ENCODE data around the gene OR6S1. TPM values are rescaled to one million over a fixed set of nuclear protein-coding genes. Genes with fewer than 3 reads are reported as not detected.

The OR6S1 gene
- total RNA-seq, 1 experiment from 2014 or later = not detected

GRCh38 chr14:20627346-20628027 lies 14.0 kb downstream of the OR6S1 start:
- peak overlapping the region; percentile 22 for H3K4me3 ChIP-seq (ENCODE audit: low read length)
- BruUV-seq (replicated peaks) = no TSS peak

GRCh38 chr14:20626274-20626673 lies 15.2 kb downstream of the OR6S1 start:
- Histone ChIP-seq H3F3A (ENCODE audit: low read length, unreplicated experiment) (no peaks in the 10 kb centered on the region), H4K20me1 (ENCODE audit: low read length) (no peaks in the 10 kb centered on the region), H3K4me2 (ENCODE audit: low read length) (no peak overlapping the region), H3K27me3 (ENCODE audit: low read length) (no peaks in the 10 kb centered on the region), H3K27ac (ENCODE audit: low read length) (no peak overlapping the region), H3K4me3 (ENCODE audit: low read length) (no peak overlapping the region), H3K9me3 (ENCODE audit: low read length) (no peaks in the 10 kb centered on the region), H3K36me3 (ENCODE audit: low read depth, low read length) (no peaks in the 10 kb centered on the region), H3K79me2 (ENCODE audit: low read length) (no peaks in the 10 kb centered on the region), H2AFZ (ENCODE audit: low read length) (no peak overlapping the region), H3K9me2 (replicated peaks; ENCODE audit: low read length) (no peaks in the 10 kb centered on the region), H3K9ac (ENCODE audit: low read length) (no peak overlapping the region), H3K4me1 (ENCODE audit: insufficient read depth, low read length) (peaks cover 14% of the 10 kb centered on the region; the same call in 1 of the 2 replicates)
- no TSS peak for BruUV-seq (replicated peaks)
- TF ChIP-seq EZH2 (IDR thresholded peaks at IDR 0.05; ENCODE audit: low read length, unreplicated experiment) (no peak), EZH2phosphoT487 (IDR thresholded peaks at IDR 0.05; ENCODE audit: borderline replicate concordance, low read length) (no peak), CTCF (conservative IDR thresholded peaks at IDR 0.05; ENCODE audit: low read depth, low read length) (no peak)
- intact Hi-C loops (cut with micrococcal nuclease) = no loop called here
- no peak for DNase-seq
- POLR2A ChIA-PET (ENCODE audit: unreplicated experiment) = no interaction called here
- no peak for ATAC-seq
- CTCF ChIA-PET = no interaction called here

More at GRCh38 chr14:20627346-20628027, 14.0 kb downstream of the OR6S1 start:
- no peaks in the 10 kb centered on the region for H3K9me2 ChIP-seq (replicated peaks; ENCODE audit: low read length)
- no peaks in the 10 kb centered on the region for H4K20me1 ChIP-seq (ENCODE audit: low read length)
- TF ChIP-seq EZH2 (IDR thresholded peaks at IDR 0.05; ENCODE audit: low read length, unreplicated experiment) (no peak), EZH2phosphoT487 (IDR thresholded peaks at IDR 0.05; ENCODE audit: borderline replicate concordance, low read length) (no peak), CTCF (conservative IDR thresholded peaks at IDR 0.05; ENCODE audit: low read depth, low read length) (no peak)
- peaks cover 21% of the 10 kb centered on the region; the same call in 1 of the 2 replicates for H3K4me1 ChIP-seq (ENCODE audit: insufficient read depth, low read length)
- no peaks in the 10 kb centered on the region for H3K27me3 ChIP-seq (ENCODE audit: low read length)
- POLR2A ChIA-PET (ENCODE audit: unreplicated experiment) = no interaction called here
- H3K9ac ChIP-seq (ENCODE audit: low read length) = no peak overlapping the region
- DNase-seq (peak; percentile 46), ATAC-seq (no peak)
- H3F3A ChIP-seq (ENCODE audit: low read length, unreplicated experiment) = no peaks in the 10 kb centered on the region
- H3K4me2 ChIP-seq (ENCODE audit: low read length) = peak overlapping the region; percentile 57
- H3K27ac ChIP-seq (ENCODE audit: low read length) = no peak overlapping the region
- H3K79me2 ChIP-seq (ENCODE audit: low read length) = no peaks in the 10 kb centered on the region
- intact Hi-C loops (cut with micrococcal nuclease) = no loop called here
- 0 out of 2 replicates have a peak overlapping the region, but pooled peaks have one; percentile 12 for H2AFZ ChIP-seq (ENCODE audit: low read length)
- CTCF ChIA-PET = interaction anchor here (0.7 kb wide), 1 partner anchor 17 kb away, joined by 3 read pairs; no protein-coding TSS in a partner anchor
- H3K36me3 ChIP-seq (ENCODE audit: low read depth, low read length) = no peaks in the 10 kb centered on the region
- H3K9me3 ChIP-seq (ENCODE audit: low read length) = no peaks in the 10 kb centered on the region

GRCh38 chr14:20624495-20625070 lies 16.9 kb downstream of the OR6S1 start:
- no peak overlapping the region for H3K4me2 ChIP-seq (ENCODE audit: low read length)
- no peak overlapping the region for H3K9ac ChIP-seq (ENCODE audit: low read length)
- H4K20me1 ChIP-seq (ENCODE audit: low read length) = no peaks in the 10 kb centered on the region
- intact Hi-C loops (cut with micrococcal nuclease) = no loop called here
- H3K27me3 ChIP-seq (ENCODE audit: low read length) = no peaks in the 10 kb centered on the region
- no TSS peak for BruUV-seq (replicated peaks)
- H3K4me1 ChIP-seq (ENCODE audit: insufficient read depth, low read length) = peaks cover 12% of the 10 kb centered on the region; the same call in 1 of the 2 replicates
- CTCF ChIA-PET = no interaction called here
- no peaks in the 10 kb centered on the region for H3K9me3 ChIP-seq (ENCODE audit: low read length)
- POLR2A ChIA-PET (ENCODE audit: unreplicated experiment) = no interaction called here
- H2AFZ ChIP-seq (ENCODE audit: low read length) = no peak overlapping the region
- ATAC-seq (no peak), DNase-seq (no peak)
- no peak overlapping the region for H3K4me3 ChIP-seq (ENCODE audit: low read length)
- no peak overlapping the region for H3K27ac ChIP-seq (ENCODE audit: low read length)
- TF ChIP-seq EZH2 (IDR thresholded peaks at IDR 0.05; ENCODE audit: low read length, unreplicated experiment) (no peak), EZH2phosphoT487 (IDR thresholded peaks at IDR 0.05; ENCODE audit: borderline replicate concordance, low read length) (no peak), CTCF (conservative IDR thresholded peaks at IDR 0.05; ENCODE audit: low read depth, low read length) (no peak)
- no peaks in the 10 kb centered on the region for H3K9me2 ChIP-seq (replicated peaks; ENCODE audit: low read length)
- no peaks in the 10 kb centered on the region for H3F3A ChIP-seq (ENCODE audit: low read length, unreplicated experiment)
- no peaks in the 10 kb centered on the region for H3K36me3 ChIP-seq (ENCODE audit: low read depth, low read length)
- H3K79me2 ChIP-seq (ENCODE audit: low read length) = no peaks in the 10 kb centered on the region
